Globus pallidus (tissue), 1 donor: ENCODE data around the gene LYL1.

Experiments
- DNase-seq: peaks from one replicate; pipeline ENCODE4 v3.0.0-alpha.2; 2015; ENCODE audit warnings: low spot score

Gene LYL1

DNA sequence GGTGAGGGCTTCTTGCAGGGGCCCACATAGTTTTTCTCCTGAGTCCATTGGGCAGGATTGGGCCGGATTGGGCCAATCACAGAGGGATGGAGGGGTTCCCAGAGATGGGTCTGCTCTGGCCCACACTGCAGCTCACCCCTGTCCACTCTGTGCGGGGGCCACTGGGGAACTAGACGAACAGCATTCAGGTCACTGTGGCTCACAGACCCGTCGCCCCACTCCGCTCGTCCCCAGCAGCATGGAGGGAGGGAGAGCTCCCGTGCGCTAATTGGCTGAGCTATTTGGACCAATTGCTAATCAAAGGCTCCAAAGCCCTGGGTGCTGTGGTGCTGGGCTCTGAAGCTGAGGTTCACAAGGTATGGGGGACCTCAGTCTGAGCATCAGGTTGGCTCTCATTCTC lies 26.7 kb upstream of the LYL1 start:
- no peak for DNase-seq

- DNase-seq, result no peak
Observed at GRCh38 chr19:13128583-13128982, 25.9 kb upstream of the LYL1 start.

DNA sequence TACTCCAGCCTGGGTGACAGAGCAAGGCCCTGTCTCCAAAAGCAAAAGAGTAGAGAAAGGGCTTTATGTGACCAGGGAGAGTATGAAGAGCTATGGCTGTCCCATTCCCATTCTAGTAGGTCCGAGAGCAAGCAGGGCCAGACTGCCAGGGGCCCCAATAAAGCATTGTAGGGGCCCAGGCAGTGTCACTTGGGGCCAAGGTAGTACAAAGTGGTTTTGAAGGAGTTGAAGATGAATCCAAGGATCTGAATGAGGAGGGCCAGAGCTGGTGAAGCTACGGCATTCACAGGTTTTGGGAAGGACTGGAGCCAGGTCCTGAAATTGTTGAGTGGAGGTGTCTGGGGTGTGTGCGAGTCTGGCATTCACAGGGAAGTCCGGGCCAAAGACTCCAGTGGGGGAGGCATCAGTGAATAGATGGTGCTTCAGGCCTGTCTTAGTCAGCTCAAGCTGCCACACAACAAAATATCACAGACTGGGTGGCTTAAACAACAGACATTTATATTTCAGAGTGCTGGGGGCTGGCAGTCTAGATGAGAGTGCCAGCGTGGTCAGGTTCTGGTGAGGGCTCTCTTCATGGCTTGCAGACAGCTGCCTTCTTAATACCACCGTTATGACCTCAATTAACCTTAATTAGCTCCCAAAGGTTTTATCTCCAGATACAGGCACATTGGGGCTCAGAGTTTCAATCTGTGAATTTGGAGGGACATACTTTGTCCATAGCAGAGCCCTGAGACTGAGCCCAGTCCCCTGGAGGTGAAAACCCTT lies 25.3 kb upstream of the LYL1 start:
- no peak for DNase-seq

GRCh38 chr19:13127051-13127450 lies 24.4 kb upstream of the LYL1 start:
- DNase-seq, result no peak

DNA sequence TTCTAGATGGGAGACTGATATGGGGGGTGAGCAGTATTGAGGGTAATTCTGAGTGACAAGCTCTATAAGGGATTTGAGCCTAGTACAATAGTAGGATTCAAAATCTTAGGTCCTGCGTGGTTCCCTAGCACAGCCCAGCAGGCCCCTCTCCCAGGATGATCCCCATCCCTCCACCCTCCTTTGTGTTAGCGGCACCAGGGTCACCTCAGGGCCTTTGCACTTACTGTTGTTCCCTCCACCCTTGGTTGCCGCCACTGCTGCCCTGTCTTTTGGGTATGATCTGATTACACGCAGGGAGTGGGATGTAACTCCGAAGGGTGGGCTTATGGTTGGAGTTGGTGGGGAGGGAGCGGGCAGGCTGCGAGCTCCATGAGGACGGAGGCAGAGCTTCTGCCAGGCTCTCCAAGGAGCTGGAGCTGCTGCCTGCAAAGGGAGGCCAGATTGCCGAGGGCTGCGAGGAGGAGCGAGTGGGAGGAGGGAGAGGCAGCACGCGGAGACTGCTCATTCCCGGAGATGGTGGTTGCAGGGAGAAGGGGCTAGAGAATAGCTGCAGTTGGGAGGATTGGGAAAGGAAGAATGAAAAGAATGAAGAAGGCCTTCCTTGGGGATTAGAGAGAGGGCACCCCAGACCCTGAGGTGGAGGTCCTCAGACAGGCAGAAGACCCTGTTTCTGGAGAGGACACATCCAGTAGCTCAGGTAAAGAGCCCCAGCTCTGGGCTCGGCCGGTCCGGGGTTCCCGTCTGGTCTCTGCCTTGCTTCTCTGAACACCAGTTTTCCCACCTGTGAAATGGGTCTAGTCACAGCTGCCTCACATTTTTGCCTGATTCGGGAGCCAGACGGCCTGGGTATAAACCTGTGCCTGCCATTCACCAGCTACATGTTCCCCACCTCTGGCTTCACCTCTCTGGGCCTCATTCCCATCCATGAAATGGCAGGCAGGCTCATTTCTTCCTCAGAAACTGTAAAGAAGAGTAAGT lies 20.6 kb upstream of the LYL1 start:
- no peak for DNase-seq

- no peak for DNase-seq
Observed at GRCh38 chr19:13122275-13122878, 19.7 kb upstream of the LYL1 start.

GRCh38 chr19:13121551-13122274 lies 19.1 kb upstream of the LYL1 start:
- no peak for DNase-seq

- DNase-seq, result no peak
Observed at GRCh38 chr19:13120817-13121216, 18.2 kb upstream of the LYL1 start.

GRCh38 chr19:13120031-13120430 lies 17.4 kb upstream of the LYL1 start:
- no peak for DNase-seq

DNA sequence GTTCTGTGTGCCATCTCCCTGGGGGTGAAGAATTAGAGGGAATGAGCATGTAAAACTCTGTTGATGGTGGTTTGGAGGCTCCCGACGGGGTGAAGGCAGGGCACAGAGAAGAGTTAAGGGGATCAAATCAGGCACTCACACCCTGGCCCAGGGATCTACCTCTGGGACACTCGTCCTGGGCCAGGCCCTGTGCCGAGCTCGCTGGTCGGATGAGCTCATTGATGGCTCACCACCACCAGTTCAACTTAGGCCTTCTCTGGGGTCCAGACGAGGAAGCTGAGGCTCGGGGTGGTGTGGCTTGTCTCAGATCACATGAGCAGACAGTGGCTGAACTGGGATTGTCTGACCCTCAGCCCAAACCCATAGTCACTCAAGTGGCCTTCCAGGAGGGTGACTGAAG lies 17.0 kb upstream of the LYL1 start:
- DNase-seq, result no peak

- DNase-seq, result no peak
Observed at GRCh38 chr19:13118424-13119193, 16.0 kb upstream of the LYL1 start.

DNA sequence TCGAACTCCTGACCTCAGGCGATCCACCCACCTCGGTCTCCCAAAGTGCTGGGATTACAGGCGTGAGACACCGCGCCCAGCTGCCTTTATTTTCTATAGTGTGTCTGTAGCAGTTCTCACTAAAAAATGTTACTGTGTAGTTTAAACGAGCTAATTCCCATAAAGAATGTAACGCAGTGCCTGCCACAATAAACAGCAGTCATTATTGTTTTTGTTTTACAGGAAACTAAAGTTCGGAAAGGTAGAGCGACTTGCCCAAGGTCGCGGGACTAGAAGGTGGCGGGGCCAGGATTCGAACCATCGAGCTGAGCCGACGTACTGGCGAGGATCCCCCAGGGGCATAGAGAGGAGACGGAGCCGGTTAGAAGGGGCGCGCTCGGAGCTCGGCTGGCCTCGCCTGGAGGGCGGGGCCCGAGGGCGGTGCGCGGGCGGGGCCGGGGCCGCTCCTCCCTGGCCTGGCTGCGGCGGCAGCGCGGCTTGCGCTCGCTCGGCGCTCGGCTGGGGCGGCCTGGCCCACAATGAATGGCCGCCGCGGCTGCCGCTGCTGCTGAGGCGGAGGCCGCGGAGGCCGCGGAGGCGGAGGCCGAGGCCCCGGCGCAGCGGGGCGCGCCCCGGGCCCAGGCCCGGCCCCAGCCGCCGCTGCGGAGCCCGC lies 15.2 kb upstream of the LYL1 start, which contains the start of gene NACC1:
Gene NACC1, plus strand, starts transcription at position 493 of the 652 bp plus-strand sequence. CDS start 16,944 bp downstream, outside the sequence.
- DNase-seq, result peak; percentile 92

GRCh38 chr19:13117176-13117771 lies 14.6 kb upstream of the LYL1 start:
- DNase-seq, result no peak

GRCh38 chr19:13116282-13117175 lies 13.9 kb upstream of the LYL1 start, which contains the start of gene TRMT1:
Gene TRMT1, minus strand, starts transcription at chr19:13116740. Its CDS starts 341 bp downstream, at chr19:13116399.
- DNase-seq, result peak; percentile 85

- DNase-seq, result no peak
Observed at GRCh38 chr19:13115936-13116281, 13.3 kb upstream of the LYL1 start.

- no peak for DNase-seq
Observed at GRCh38 chr19:13112555-13112954, 9.9 kb upstream of the LYL1 start.

GRCh38 chr19:13110099-13110610 lies 7.5 kb upstream of the LYL1 start:
- DNase-seq, result no peak

GRCh38 chr19:13109361-13110098 lies 6.9 kb upstream of the LYL1 start:
- DNase-seq, result no peak
